Measurements from ENCODE around the gene SENP1.
"Not testable (repeated sequence)": the region's sequence is repeated elsewhere in the genome, so short reads cannot be mapped to it uniquely, and the experiment has no call there.

SENP1 gene

GRCh38 chr12:48122065-48122834, 16.4 kb upstream of the SENP1 start:
- Mint-ChIP-seq H3K36me3 (ENCODE audit: low read depth) (peaks cover 7% of the 10 kb centered on the region), H3K4me1 (ENCODE audit: low read depth) (peaks cover 20% of the 10 kb centered on the region), H3K9me3 (no peaks in the 10 kb centered on the region), H3K27me3 (ENCODE audit: low read depth) (no peaks in the 10 kb centered on the region), H3K4me3 (no peak overlapping the region), H3K27ac (no peak overlapping the region)

DNA sequence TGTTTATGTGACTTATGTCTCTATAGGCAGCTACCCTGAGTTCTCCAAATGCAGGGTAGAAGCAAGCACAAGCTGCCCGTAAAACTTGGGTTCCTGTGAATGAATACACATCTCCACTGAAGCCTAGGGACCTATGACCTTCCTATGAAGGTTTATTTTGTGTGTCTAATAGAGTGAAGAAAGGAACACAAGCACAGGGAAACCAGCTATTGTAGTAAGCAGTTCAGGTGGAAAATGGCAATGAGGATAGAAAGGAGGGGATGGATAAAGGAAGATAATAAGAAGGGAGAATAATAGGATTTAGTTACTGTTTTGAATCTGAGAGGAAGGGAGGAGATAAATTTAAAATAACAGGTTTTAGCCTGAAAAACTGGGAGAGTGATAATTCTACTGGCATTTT, 15.6 kb upstream of the SENP1 start:
- Mint-ChIP-seq H3K27me3 (ENCODE audit: low read depth) (peaks cover 6% of the 10 kb centered on the region), H3K4me3 (no peak overlapping the region), H3K9me3 (no peaks in the 10 kb centered on the region), H3K36me3 (ENCODE audit: low read depth) (peaks cover 5% of the 10 kb centered on the region), H3K4me1 (ENCODE audit: low read depth) (peaks cover 19% of the 10 kb centered on the region), H3K27ac (no peak overlapping the region)

DNA sequence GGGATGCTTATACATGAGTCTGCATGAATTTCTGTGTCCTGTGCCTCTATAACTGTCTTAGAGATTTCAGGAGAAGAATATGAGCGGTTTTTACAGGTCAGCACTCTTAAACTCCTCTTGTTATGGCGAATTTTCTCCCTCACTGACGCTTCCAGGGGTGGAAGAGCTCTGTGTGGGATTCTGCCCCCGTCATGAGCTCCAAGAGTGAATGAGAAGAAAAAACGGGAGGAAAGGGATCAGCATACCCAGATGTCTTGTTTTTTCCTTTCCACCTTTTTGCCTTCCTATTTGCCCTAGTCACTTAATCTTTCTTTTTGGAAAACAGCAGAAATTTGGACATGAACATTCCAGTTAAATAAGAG, 13.9 kb upstream of the SENP1 start:
- peaks cover 4% of the 10 kb centered on the region for H3K36me3 Mint-ChIP-seq (ENCODE audit: low read depth)
- H3K27ac Mint-ChIP-seq: no peak overlapping the region
- H3K4me3 Mint-ChIP-seq: peak overlapping the region; percentile 97
- peaks cover 19% of the 10 kb centered on the region for H3K4me1 Mint-ChIP-seq (ENCODE audit: low read depth)
- peaks cover 17% of the 10 kb centered on the region for H3K27me3 Mint-ChIP-seq (ENCODE audit: low read depth)
- no peaks in the 10 kb centered on the region for H3K9me3 Mint-ChIP-seq

DNA sequence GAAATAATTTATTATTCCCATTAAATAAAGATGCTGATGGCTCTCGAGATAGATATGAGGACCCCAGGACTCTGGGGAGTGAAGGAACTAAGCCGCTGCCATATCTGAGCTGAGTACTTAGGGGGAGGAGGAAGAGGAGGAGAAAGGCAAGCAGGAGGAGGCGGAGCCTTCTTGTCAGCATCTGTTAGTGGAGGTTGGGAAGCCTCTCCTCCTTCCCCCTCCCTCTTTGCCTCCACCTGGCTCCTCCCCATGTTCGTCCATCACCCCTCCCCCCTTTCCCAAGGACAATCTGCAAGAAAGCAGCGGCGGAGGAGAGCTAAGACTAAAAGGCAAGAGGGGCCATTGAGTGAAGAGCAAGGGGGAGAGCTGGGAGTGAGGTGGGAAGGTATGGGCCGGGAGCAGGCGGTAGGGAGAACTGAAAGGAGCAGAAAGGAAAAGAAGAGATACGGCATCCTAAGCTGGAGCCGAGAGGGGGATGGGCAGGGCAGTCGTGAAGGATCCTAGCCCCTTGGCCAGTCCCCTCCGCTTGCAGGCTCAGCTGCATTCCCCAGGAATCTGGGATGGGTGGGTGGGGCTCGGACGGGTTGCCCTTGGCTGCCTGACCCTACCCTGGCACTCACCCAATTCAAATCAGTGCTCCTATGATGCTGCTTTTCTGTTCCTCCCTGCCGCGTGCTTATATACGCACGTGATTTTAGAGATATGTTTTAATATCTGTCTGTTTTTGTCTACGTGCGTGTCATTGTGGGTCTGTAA, 13.4 kb upstream of the SENP1 start, which contains the start of gene PFKM:
PFKM (plus strand) TSS at position 287 of the 756 bp plus-strand sequence. CDS start 3,411 bp downstream, outside the sequence.
- peak within 1 kb of the TSS; percentile 97 for H3K4me3 Mint-ChIP-seq
- no peaks in the 10 kb centered on the region for H3K9me3 Mint-ChIP-seq
- peaks cover 23% of the 10 kb centered on the region for H3K27me3 Mint-ChIP-seq (ENCODE audit: low read depth)
- peaks cover 19% of the 10 kb centered on the region for H3K4me1 Mint-ChIP-seq (ENCODE audit: low read depth)
- peaks cover 4% of the 10 kb centered on the region for H3K36me3 Mint-ChIP-seq (ENCODE audit: low read depth)
- H3K27ac Mint-ChIP-seq: peak within 1 kb of the TSS; percentile 72

DNA sequence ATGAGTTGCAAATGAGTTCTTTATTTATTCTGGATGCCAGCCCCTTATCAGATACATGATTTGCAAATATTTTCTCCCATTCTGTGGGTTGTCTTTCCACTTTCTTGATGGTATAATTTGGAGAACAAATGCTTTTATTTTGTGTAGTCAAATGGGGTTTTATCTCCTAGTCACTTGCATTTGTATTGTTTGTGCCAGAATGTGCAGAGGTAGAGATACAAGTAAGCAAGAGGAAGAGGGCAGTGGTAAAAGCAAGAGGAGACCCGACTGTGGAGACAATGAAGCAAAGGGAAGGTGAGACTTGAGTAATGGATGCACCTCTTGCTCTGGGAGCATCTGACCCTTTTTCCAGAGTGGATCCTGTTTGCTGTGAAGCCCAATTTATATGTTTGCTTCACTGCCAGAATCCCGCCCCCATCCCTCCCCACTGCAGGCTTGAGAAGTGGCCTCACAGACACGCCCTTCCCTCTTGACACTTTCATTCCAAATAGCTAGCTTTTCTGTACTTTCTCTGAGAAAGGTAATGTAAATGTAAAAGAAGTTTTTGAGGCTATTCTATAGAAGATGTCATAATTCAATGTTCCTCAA, 12.5 kb upstream of the SENP1 start:
- peak overlapping the region; percentile 97 for H3K4me3 Mint-ChIP-seq
- no peak overlapping the region for H3K27ac Mint-ChIP-seq
- peaks cover 4% of the 10 kb centered on the region for H3K36me3 Mint-ChIP-seq (ENCODE audit: low read depth)
- H3K9me3 Mint-ChIP-seq: no peaks in the 10 kb centered on the region
- peaks cover 19% of the 10 kb centered on the region for H3K4me1 Mint-ChIP-seq (ENCODE audit: low read depth)
- peaks cover 27% of the 10 kb centered on the region for H3K27me3 Mint-ChIP-seq (ENCODE audit: low read depth)

GRCh38 chr12:48115957-48116356, 10.1 kb upstream of the SENP1 start:
- Mint-ChIP-seq H3K9me3 (no peaks in the 10 kb centered on the region), H3K36me3 (ENCODE audit: low read depth) (no peaks in the 10 kb centered on the region), H3K4me1 (ENCODE audit: low read depth) (peaks cover 19% of the 10 kb centered on the region), H3K27me3 (ENCODE audit: low read depth) (peaks cover 27% of the 10 kb centered on the region), H3K4me3 (no peak overlapping the region), H3K27ac (no peak overlapping the region)

DNA sequence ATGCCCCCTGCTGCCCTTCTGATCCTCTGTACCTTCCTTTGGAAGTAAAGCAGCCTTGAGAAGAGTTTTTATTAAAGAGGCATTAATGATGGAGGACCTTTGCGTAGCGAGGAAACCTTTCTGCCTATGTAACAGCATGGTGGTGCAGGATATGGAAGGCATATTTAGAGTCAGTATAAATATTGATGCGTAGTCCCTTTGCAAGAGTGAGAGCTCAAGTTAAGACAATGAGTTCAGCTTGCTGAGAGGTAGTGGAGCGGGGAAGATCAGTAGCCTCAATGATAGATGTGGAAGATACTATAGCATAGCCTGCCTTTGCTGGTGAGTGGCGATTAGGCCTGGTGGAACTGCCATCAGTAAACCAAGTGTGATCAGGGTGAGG, 5.4 kb upstream of the SENP1 start:
- H3K9me3 Mint-ChIP-seq; H3K4me3 Mint-ChIP-seq; H3K27ac Mint-ChIP-seq; H3K36me3 Mint-ChIP-seq (ENCODE audit: low read depth): not testable (repeated sequence)
- Mint-ChIP-seq H3K27me3 (ENCODE audit: low read depth) (peaks cover 30% of the 10 kb centered on the region), H3K4me1 (ENCODE audit: low read depth) (peaks cover 13% of the 10 kb centered on the region)

- no peaks in the 10 kb centered on the region for H3K9me3 Mint-ChIP-seq
- no peak overlapping the region for H3K4me3 Mint-ChIP-seq
- no peak overlapping the region for H3K27ac Mint-ChIP-seq
- H3K4me1 Mint-ChIP-seq (ENCODE audit: low read depth): peaks cover 14% of the 10 kb centered on the region
- peaks cover 25% of the 10 kb centered on the region for H3K27me3 Mint-ChIP-seq (ENCODE audit: low read depth)
- H3K36me3 Mint-ChIP-seq (ENCODE audit: low read depth): no peaks in the 10 kb centered on the region
These were observed 4.9 kb upstream of the SENP1 start for GRCh38 chr12:48110691-48111311.

DNA sequence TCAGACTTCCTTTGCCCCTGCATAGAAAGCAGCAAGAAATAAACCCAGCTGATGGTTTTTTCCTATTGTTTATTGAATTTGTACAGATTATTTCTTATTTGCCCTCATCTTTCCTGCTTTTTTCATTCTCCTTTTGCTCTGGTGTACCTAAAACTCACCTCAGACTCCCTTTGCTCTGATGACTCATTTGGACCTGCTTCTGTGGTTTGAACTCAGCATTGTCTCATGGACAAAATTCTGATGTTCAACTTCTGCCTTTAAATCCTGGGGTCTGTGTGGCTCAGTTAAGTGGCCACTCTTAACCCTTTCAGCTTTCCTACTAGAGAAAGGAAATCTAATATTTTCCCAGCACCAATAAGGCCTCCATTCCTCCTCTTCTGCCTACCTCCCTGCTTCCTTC, 3.5 kb upstream of the SENP1 start:
- peaks cover 4% of the 10 kb centered on the region for H3K36me3 Mint-ChIP-seq (ENCODE audit: low read depth)
- peaks cover 15% of the 10 kb centered on the region for H3K27me3 Mint-ChIP-seq (ENCODE audit: low read depth)
- no peak overlapping the region for H3K4me3 Mint-ChIP-seq
- H3K27ac Mint-ChIP-seq: no peak overlapping the region
- peaks cover 22% of the 10 kb centered on the region for H3K4me1 Mint-ChIP-seq (ENCODE audit: low read depth)
- H3K9me3 Mint-ChIP-seq: no peaks in the 10 kb centered on the region

DNA sequence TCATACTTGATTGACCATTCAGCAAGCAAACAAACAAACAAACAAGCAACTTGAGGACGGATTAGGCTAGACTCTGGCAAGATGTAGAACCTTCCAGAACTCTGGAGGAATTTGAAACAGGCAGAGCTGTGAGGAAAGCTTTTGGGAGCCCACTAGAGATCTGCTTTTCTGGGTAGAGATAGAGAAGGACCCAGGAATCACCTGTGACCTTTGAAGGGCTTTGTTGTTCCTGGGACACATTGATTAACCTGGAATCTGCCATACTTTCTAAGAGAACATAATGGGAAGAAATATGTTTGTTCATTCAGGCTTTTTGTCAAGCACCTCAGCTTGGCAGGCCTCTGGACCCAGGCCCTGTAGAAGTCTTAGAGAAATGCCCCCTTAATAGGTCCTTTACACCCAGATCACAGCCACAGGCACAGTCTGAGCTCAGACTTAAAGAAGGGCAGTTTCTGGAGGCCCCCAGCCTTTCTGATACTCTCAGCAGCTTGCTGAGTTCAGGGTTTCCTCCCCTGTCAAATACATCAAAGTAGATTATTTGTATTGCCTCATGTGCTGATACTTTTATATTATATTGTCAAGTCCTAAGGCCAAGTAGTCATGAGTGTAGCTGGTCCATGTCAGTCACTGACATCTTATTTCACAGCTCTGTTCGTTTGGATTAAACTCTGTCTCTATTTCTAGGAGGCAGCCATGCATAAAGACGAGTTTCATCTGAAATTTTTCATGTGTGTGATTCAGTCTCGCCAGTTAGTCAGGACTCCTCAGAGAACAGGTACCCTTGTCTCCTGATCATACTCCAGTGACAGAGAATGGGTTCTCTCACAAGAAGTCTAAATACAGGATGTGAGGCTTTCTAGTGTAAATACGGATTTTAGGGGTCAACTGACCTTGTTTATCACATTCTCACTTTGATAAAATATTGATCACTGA, 1.1 kb upstream of the SENP1 start:
- peaks cover 30% of the 10 kb centered on the region for H3K4me1 Mint-ChIP-seq (ENCODE audit: low read depth)
- no peaks in the 10 kb centered on the region for H3K9me3 Mint-ChIP-seq
- H3K27me3 Mint-ChIP-seq (ENCODE audit: low read depth): peaks cover 9% of the 10 kb centered on the region
- peak overlapping the region; percentile 97 for H3K4me3 Mint-ChIP-seq
- peaks cover 6% of the 10 kb centered on the region for H3K36me3 Mint-ChIP-seq (ENCODE audit: low read depth)
- peak overlapping the region; percentile 94 for H3K27ac Mint-ChIP-seq

DNA sequence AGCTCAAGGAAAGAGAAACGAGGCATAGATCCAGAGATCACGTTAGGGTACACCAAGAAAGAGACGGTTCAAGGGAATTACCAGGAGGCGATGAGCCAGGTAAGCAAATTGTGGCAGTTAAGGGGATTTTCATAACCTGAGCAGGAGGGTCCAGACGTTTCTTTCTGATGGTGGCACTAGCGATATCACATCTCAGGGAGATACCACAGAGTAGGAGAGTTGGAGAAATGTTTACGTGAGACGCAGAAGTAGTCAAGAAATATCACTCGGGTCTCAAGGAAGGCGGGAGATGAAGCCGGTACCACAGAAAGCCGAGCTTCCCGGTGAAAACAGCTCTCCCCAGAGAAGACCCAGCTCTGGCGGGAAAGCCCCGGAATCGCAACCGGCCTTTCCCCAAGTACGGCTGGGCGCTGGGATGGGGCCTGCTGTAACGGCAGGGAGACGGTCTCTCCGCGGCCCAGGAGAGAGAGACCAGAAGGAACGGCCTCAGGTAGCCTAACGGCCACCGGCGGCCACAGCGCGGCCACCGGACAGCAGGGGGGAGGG, 485 bp downstream of the SENP1 start:
- peak overlapping the region; percentile 94 for H3K27ac Mint-ChIP-seq
- H3K4me1 Mint-ChIP-seq (ENCODE audit: low read depth): peaks cover 32% of the 10 kb centered on the region
- peaks cover 6% of the 10 kb centered on the region for H3K36me3 Mint-ChIP-seq (ENCODE audit: low read depth)
- H3K27me3 Mint-ChIP-seq (ENCODE audit: low read depth): peaks cover 9% of the 10 kb centered on the region
- no peaks in the 10 kb centered on the region for H3K9me3 Mint-ChIP-seq
- peak overlapping the region; percentile 97 for H3K4me3 Mint-ChIP-seq

GRCh38 chr12:48104531-48104930, 1.3 kb downstream of the SENP1 start:
- Mint-ChIP-seq H3K4me1 (ENCODE audit: low read depth) (peaks cover 29% of the 10 kb centered on the region), H3K27ac (peak overlapping the region; percentile 94), H3K4me3 (peak overlapping the region; percentile 97), H3K36me3 (ENCODE audit: low read depth) (peaks cover 6% of the 10 kb centered on the region), H3K9me3 (no peaks in the 10 kb centered on the region), H3K27me3 (ENCODE audit: low read depth) (peaks cover 4% of the 10 kb centered on the region)

- Mint-ChIP-seq H3K4me1 (ENCODE audit: low read depth) (peaks cover 3% of the 10 kb centered on the region), H3K27ac (no peak overlapping the region), H3K36me3 (ENCODE audit: low read depth) (peaks cover 33% of the 10 kb centered on the region), H3K9me3 (no peaks in the 10 kb centered on the region), H3K27me3 (ENCODE audit: low read depth) (no peaks in the 10 kb centered on the region), H3K4me3 (no peak overlapping the region)
These were observed 13.3 kb downstream of the SENP1 start for GRCh38 chr12:48092611-48093010.

All from T-helper 1 cell treated with Interleukin-12 subunit alpha and Interleukin-12 subunit beta and Interleukin-4 antibody, amounts not matched to agents 30 μg/mL and 1 μg/mL, for 36 hours (primary cell).